AML-193 (cell line): ENCODE results near the gene SYT8.

ENCODE experiments used
- DNase-seq, 2 experiments: peaks; one replicate each; lab custom pipeline; 2025; lab: John Stamatoyannopoulos, UW

Gene SYT8

GRCh38 chr11:1819074-1819473 is 15.7 kb upstream of the SYT8 start:
- DNase-seq: no peak

GRCh38 chr11:1820463-1821325 is 14.1 kb upstream of the SYT8 start:
- no peak for DNase-seq

- no peak for DNase-seq
Measured at GRCh38 chr11:1821562-1821961, 13.2 kb upstream of the SYT8 start.

- no peak for DNase-seq
Measured at GRCh38 chr11:1822648-1823375, 12.0 kb upstream of the SYT8 start.

GRCh38 chr11:1823376-1824220 is 11.2 kb upstream of the SYT8 start:
- no peak for DNase-seq

- no peak for DNase-seq
Measured at GRCh38 chr11:1824221-1825038, 10.4 kb upstream of the SYT8 start.

- DNase-seq: peak in 1 of 2 experiments; percentile 11
Measured at GRCh38 chr11:1825039-1825740, 9.6 kb upstream of the SYT8 start.

GRCh38 chr11:1825785-1826451 is 8.9 kb upstream of the SYT8 start:
- no peak for DNase-seq

- DNase-seq: no peak
Measured at GRCh38 chr11:1826552-1827094, 8.2 kb upstream of the SYT8 start.

- DNase-seq: no peak
Measured at GRCh38 chr11:1827095-1827813, 7.5 kb upstream of the SYT8 start.

- DNase-seq: no peak
Measured at GRCh38 chr11:1827931-1828330, 6.9 kb upstream of the SYT8 start.

- DNase-seq: no peak
Measured at GRCh38 chr11:1828542-1828941, 6.2 kb upstream of the SYT8 start.

- no peak for DNase-seq
Measured at GRCh38 chr11:1829039-1829820, 5.6 kb upstream of the SYT8 start.

- DNase-seq: no peak
Measured at GRCh38 chr11:1830004-1830321, 4.8 kb upstream of the SYT8 start.

- DNase-seq: no peak
Measured at GRCh38 chr11:1830322-1831223, 4.2 kb upstream of the SYT8 start.

- no peak for DNase-seq
Measured at GRCh38 chr11:1831338-1832210, 3.2 kb upstream of the SYT8 start.
